ENCODE measurements around the gene TTC14.
"Not testable (repeated sequence)": the region's sequence is repeated elsewhere in the genome, so short reads cannot be mapped to it uniquely, and the experiment has no call there.

TTC14 gene

DNA sequence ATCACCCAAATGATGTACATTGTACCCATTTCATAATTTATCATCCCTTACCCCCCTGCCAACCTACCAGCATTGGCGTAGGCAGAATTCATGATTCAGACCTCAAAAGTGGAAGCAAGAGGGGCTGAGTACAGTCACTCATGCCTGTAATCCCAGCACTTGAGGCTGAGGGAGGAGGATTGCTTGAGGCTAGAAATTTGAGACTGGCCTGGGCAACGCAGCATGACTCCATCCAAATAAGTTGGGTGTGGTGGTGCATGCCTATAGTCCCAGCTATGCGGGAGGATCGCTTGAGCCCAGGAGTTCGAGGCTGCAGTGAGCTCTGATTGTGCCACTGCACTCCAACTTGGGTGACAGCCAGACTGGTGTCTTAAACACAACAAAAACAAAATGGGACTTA lies 10.4 kb downstream of the TTC14 start:
- Histone ChIP-seq H3K4me1 (ENCODE audit: insufficient read depth, insufficient read length) (no peaks in the 10 kb centered on the region), H3K27me3 (ENCODE audit: insufficient read depth, insufficient read length) (no peaks in the 10 kb centered on the region), H3K9ac (ENCODE audit: insufficient read length, low read depth) (no peak overlapping the region), H3K36me3 (ENCODE audit: insufficient read depth, insufficient read length, low read length) (peaks cover 71% of the 10 kb centered on the region), H3K4me3 (ENCODE audit: insufficient read length, low read depth) (no peak overlapping the region), H3K9me3 (ENCODE audit: insufficient read depth, low read length) (no peaks in the 10 kb centered on the region)
- no peak for DNase-seq (ENCODE audit: low read depth, low spot score)
- no peak for TF ChIP-seq SUZ12 (IDR thresholded peaks at IDR 0.05; ENCODE audit: extremely low read depth, insufficient read depth, insufficient read length)
- no peak for TF ChIP-seq YY1 (IDR thresholded peaks at IDR 0.05; ENCODE audit: insufficient read depth, insufficient read length)
- TF ChIP-seq ZNF274 (IDR thresholded peaks at IDR 0.05; ENCODE audit: low read depth, low read length): no peak

- no peaks in the 10 kb centered on the region for H3K9me3 ChIP-seq (ENCODE audit: insufficient read depth, low read length)
- no peak for TF ChIP-seq YY1 (IDR thresholded peaks at IDR 0.05; ENCODE audit: insufficient read depth, insufficient read length)
- no peak for TF ChIP-seq SUZ12 (IDR thresholded peaks at IDR 0.05; ENCODE audit: extremely low read depth, insufficient read depth, insufficient read length)
- TF ChIP-seq ZNF274 (IDR thresholded peaks at IDR 0.05; ENCODE audit: low read depth, low read length): no peak
- H3K36me3 ChIP-seq (ENCODE audit: insufficient read depth, insufficient read length, low read length): peaks cover 43% of the 10 kb centered on the region
- no peak overlapping the region for H3K4me3 ChIP-seq (ENCODE audit: insufficient read length, low read depth)
- DNase-seq (ENCODE audit: low read depth, low spot score): no peak
- H3K27me3 ChIP-seq (ENCODE audit: insufficient read depth, insufficient read length): no peaks in the 10 kb centered on the region
- no peak overlapping the region for H3K9ac ChIP-seq (ENCODE audit: insufficient read length, low read depth)
- H3K4me1 ChIP-seq (ENCODE audit: insufficient read depth, insufficient read length): no peaks in the 10 kb centered on the region
Measured at GRCh38 chr3:180615954-180616353, 14.0 kb downstream of the TTC14 start.

DNA sequence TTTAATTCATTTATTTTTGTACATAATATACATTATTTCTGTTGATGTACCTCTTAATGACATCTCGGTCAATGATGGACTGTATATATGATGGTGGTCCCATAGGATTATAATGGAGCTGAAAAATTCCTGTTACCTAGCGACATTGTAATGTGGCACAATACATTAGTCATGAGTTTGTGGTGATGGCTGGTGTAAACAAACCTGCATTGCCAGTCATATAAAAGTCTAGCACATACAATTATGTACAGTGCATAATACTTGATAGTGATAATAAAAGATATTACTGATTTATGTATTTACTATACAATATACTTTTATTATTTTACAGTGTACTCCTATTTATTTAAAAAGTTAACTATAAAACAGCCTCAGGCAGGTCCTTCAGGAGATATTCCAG lies 15.1 kb downstream of the TTC14 start:
- no peaks in the 10 kb centered on the region for H3K9me3 ChIP-seq (ENCODE audit: insufficient read depth, low read length)
- no peaks in the 10 kb centered on the region for H3K4me1 ChIP-seq (ENCODE audit: insufficient read depth, insufficient read length)
- no peak overlapping the region for H3K9ac ChIP-seq (ENCODE audit: insufficient read length, low read depth)
- no peak for DNase-seq (ENCODE audit: low read depth, low spot score)
- peaks cover 32% of the 10 kb centered on the region for H3K36me3 ChIP-seq (ENCODE audit: insufficient read depth, insufficient read length, low read length)
- H3K4me3 ChIP-seq (ENCODE audit: insufficient read length, low read depth): no peak overlapping the region
- TF ChIP-seq SUZ12 (IDR thresholded peaks at IDR 0.05; ENCODE audit: extremely low read depth, insufficient read depth, insufficient read length) (no peak), YY1 (IDR thresholded peaks at IDR 0.05; ENCODE audit: insufficient read depth, insufficient read length) (no peak), ZNF274 (IDR thresholded peaks at IDR 0.05; ENCODE audit: low read depth, low read length) (no peak)
- H3K27me3 ChIP-seq (ENCODE audit: insufficient read depth, insufficient read length): no peaks in the 10 kb centered on the region

DNA sequence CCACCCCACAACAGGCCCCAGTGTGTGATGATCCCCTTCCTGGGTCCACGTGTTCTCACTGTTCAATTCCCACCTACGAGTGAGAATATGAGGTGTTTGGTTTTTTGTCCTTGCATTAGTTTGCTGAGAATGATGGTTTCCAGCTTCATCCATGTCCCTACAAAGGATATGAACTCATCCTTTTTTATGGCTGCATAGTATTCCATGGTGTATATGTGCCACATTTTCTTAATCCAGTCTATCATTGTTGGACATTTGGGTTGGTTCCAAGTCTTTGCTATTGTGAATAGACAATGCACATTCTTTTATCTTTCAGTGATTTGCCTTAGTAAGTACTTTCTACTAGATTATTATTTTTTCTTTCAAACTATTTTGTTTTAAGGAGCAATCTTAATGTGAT lies 16.6 kb downstream of the TTC14 start:
- H3K4me3 ChIP-seq (ENCODE audit: insufficient read length, low read depth); H3K27me3 ChIP-seq (ENCODE audit: insufficient read depth, insufficient read length); H3K9me3 ChIP-seq (ENCODE audit: insufficient read depth, low read length); H3K9ac ChIP-seq (ENCODE audit: insufficient read length, low read depth); H3K4me1 ChIP-seq (ENCODE audit: insufficient read depth, insufficient read length); DNase-seq (ENCODE audit: low read depth, low spot score): not testable (repeated sequence)
- H3K36me3 ChIP-seq (ENCODE audit: insufficient read depth, insufficient read length, low read length): peaks cover 18% of the 10 kb centered on the region

DNA sequence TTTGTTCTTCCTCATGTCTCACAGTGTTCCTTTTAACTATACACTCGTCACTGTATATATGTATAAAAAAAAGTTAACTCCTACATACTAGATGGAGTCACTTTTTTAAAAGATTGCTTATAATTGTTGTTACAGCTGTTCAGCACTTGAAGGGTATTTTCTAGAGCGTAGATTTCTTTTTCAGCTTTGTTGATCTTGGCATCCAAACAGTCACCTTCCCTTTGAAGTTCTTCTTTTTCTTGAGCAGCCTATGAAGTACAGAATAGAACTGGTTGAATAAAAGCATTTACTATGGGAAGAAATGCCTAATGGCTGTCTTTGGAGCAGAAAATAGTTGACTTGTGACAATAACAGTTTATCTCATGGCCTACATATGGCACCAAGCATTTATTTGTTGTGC lies 17.8 kb downstream of the TTC14 start:
- TF ChIP-seq ZNF274 (IDR thresholded peaks at IDR 0.05; ENCODE audit: low read depth, low read length) (no peak), SUZ12 (IDR thresholded peaks at IDR 0.05; ENCODE audit: extremely low read depth, insufficient read depth, insufficient read length) (no peak), YY1 (IDR thresholded peaks at IDR 0.05; ENCODE audit: insufficient read depth, insufficient read length) (no peak)
- Histone ChIP-seq H3K4me3 (ENCODE audit: insufficient read length, low read depth) (no peak overlapping the region), H3K27me3 (ENCODE audit: insufficient read depth, insufficient read length) (no peaks in the 10 kb centered on the region), H3K9ac (ENCODE audit: insufficient read length, low read depth) (no peak overlapping the region), H3K4me1 (ENCODE audit: insufficient read depth, insufficient read length) (no peaks in the 10 kb centered on the region), H3K36me3 (ENCODE audit: insufficient read depth, insufficient read length, low read length) (peaks cover 9% of the 10 kb centered on the region), H3K9me3 (ENCODE audit: insufficient read depth, low read length) (peaks cover 9% of the 10 kb centered on the region; the same call in 1 of the 2 replicates)
- DNase-seq (ENCODE audit: low read depth, low spot score): no peak

- no peaks in the 10 kb centered on the region for H3K27me3 ChIP-seq (ENCODE audit: insufficient read depth, insufficient read length)
- TF ChIP-seq SUZ12 (IDR thresholded peaks at IDR 0.05; ENCODE audit: extremely low read depth, insufficient read depth, insufficient read length) (no peak), ZNF274 (IDR thresholded peaks at IDR 0.05; ENCODE audit: low read depth, low read length) (no peak)
- no peak overlapping the region for H3K4me3 ChIP-seq (ENCODE audit: insufficient read length, low read depth)
- H3K9ac ChIP-seq (ENCODE audit: insufficient read length, low read depth): no peak overlapping the region
- H3K4me1 ChIP-seq (ENCODE audit: insufficient read depth, insufficient read length): no peaks in the 10 kb centered on the region
- peaks cover 10% of the 10 kb centered on the region; the same call in 1 of the 2 replicates for H3K9me3 ChIP-seq (ENCODE audit: insufficient read depth, low read length)
- DNase-seq (ENCODE audit: low read depth, low spot score): no peak
- H3K36me3 ChIP-seq (ENCODE audit: insufficient read depth, insufficient read length, low read length): peaks cover 11% of the 10 kb centered on the region
Measured at GRCh38 chr3:180624714-180625113, 22.8 kb downstream of the TTC14 start.

DNA sequence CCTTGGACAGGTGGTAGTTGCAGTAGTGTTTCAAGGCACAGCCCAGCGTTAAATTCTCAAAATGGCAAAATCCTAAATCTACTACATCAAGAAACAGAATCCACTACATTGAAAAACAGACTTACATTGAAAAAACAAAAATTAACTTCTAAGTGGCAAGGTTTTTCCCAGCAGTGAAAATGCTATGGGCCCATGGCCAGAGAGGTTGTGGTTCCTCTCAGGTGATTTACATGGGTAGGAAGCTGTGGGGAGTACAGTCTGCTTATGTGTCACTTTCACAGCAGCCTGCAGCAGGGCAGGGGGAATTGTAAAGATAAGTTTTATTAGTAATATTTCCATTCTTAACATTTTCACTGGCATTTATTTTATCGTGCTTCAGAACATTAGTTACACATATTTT lies 24.9 kb downstream of the TTC14 start:
- DNase-seq (ENCODE audit: low read depth, low spot score): no peak
- Histone ChIP-seq H3K9ac (ENCODE audit: insufficient read length, low read depth) (no peak overlapping the region), H3K4me3 (ENCODE audit: insufficient read length, low read depth) (no peak overlapping the region), H3K9me3 (ENCODE audit: insufficient read depth, low read length) (peaks cover 10% of the 10 kb centered on the region; the same call in 1 of the 2 replicates), H3K4me1 (ENCODE audit: insufficient read depth, insufficient read length) (no peaks in the 10 kb centered on the region), H3K36me3 (ENCODE audit: insufficient read depth, insufficient read length, low read length) (peaks cover 11% of the 10 kb centered on the region), H3K27me3 (ENCODE audit: insufficient read depth, insufficient read length) (no peaks in the 10 kb centered on the region)
- TF ChIP-seq YY1 (IDR thresholded peaks at IDR 0.05; ENCODE audit: insufficient read depth, insufficient read length): no peak

DNA sequence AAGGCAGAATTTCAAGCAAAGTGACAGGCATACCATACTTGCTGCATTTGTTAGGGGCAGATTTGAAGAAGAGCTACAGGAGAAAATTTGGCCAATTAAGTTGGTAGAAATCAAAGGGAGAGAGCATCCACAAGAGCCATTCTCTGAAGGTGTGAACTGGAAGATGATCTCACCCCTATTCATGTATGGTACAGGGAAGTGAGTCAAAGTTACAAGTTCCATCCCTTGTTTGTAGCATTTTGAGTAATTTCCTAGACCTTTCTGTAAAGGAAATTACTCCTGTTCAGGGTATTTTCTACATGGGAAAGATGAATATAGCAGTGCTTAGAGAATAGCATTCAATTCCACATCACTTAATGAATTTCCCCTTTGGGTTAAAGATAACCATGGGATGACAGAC lies 28.4 kb downstream of the TTC14 start:
- Histone ChIP-seq H3K9ac (ENCODE audit: insufficient read length, low read depth) (no peak overlapping the region), H3K4me1 (ENCODE audit: insufficient read depth, insufficient read length) (no peaks in the 10 kb centered on the region), H3K27me3 (ENCODE audit: insufficient read depth, insufficient read length) (no peaks in the 10 kb centered on the region), H3K9me3 (ENCODE audit: insufficient read depth, low read length) (no peaks in the 10 kb centered on the region), H3K36me3 (ENCODE audit: insufficient read depth, insufficient read length, low read length) (peaks cover 11% of the 10 kb centered on the region), H3K4me3 (ENCODE audit: insufficient read length, low read depth) (no peak overlapping the region)
- DNase-seq (ENCODE audit: low read depth, low spot score): no peak
- TF ChIP-seq SUZ12 (IDR thresholded peaks at IDR 0.05; ENCODE audit: extremely low read depth, insufficient read depth, insufficient read length): no peak
